ENCODE measurements around the gene UGT1A9. TPM values are rescaled to one million over a fixed set of nuclear protein-coding genes. Genes with fewer than 3 reads are reported as not detected.

Gene UGT1A9
- total RNA-seq, 1 experiment from 2014 or later: not detected

GRCh38 chr2:233780771-233781170, 109.1 kb downstream of the UGT1A9 start:
- Mint-ChIP-seq H3K36me3 (ENCODE audit: insufficient read depth, unreplicated experiment) (no peaks in the 10 kb centered on the region), H3K9me3 (ENCODE audit: unreplicated experiment) (peaks cover 24% of the 10 kb centered on the region), H3K4me1 (ENCODE audit: insufficient read depth, unreplicated experiment) (no peaks in the 10 kb centered on the region), H3K4me3 (ENCODE audit: unreplicated experiment) (no peak overlapping the region), H3K27ac (ENCODE audit: low read depth, unreplicated experiment) (no peak overlapping the region), H3K27me3 (ENCODE audit: insufficient read depth, unreplicated experiment) (no peaks in the 10 kb centered on the region)
- POLR2A ChIA-PET: interaction anchor here (0.7 kb wide), 1 partner anchor 252 kb away, joined by 3 read pairs; no protein-coding TSS in a partner anchor
- intact Hi-C loops (cut with micrococcal nuclease): no loop called here
- TF ChIP-seq, protein P1, sequence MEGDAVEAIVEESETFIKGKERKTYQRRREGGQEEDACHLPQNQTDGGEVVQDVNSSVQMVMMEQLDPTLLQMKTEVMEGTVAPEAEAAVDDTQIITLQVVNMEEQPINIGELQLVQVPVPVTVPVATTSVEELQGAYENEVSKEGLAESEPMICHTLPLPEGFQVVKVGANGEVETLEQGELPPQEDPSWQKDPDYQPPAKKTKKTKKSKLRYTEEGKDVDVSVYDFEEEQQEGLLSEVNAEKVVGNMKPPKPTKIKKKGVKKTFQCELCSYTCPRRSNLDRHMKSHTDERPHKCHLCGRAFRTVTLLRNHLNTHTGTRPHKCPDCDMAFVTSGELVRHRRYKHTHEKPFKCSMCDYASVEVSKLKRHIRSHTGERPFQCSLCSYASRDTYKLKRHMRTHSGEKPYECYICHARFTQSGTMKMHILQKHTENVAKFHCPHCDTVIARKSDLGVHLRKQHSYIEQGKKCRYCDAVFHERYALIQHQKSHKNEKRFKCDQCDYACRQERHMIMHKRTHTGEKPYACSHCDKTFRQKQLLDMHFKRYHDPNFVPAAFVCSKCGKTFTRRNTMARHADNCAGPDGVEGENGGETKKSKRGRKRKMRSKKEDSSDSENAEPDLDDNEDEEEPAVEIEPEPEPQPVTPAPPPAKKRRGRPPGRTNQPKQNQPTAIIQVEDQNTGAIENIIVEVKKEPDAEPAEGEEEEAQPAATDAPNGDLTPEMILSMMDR (IDR thresholded peaks at IDR 0.05; ENCODE audit: unreplicated experiment): no peak
- CTCF ChIA-PET: no interaction called here
- DNase-seq (ENCODE audit: unreplicated experiment): no peak
- no TSS peak for BruUV-seq (replicated peaks)

DNA sequence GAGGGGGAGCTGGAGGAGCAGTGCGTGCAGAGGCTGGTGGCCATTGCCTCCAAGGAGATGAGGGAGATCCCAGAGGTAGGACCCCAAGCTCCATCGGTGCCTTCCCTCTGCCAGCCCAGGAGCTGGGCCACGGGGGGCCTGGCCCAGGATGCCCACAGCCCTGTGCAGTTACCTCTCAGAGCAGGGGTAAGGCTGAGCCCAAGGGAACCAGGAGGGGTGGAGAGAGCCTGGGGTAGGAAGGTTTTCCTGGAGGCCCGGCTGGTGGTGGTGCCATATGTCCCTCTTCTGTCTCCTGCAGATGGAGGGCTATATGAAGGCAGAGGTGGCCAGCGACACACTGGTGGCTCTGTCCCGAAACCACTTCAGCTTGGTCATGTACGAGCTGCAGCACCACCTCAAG, 117.9 kb downstream of the UGT1A9 start:
- intact Hi-C loops (cut with micrococcal nuclease): no loop called here
- no peak overlapping the region for H3K4me3 Mint-ChIP-seq (ENCODE audit: unreplicated experiment)
- ChIA-PET POLR2A (no interaction called here), CTCF (no interaction called here)
- BruUV-seq (replicated peaks): no TSS peak
- no peaks in the 10 kb centered on the region for H3K36me3 Mint-ChIP-seq (ENCODE audit: insufficient read depth, unreplicated experiment)
- H3K27me3 Mint-ChIP-seq (ENCODE audit: insufficient read depth, unreplicated experiment): no peaks in the 10 kb centered on the region
- peaks cover 13% of the 10 kb centered on the region for H3K9me3 Mint-ChIP-seq (ENCODE audit: unreplicated experiment)
- H3K4me1 Mint-ChIP-seq (ENCODE audit: insufficient read depth, unreplicated experiment): no peaks in the 10 kb centered on the region
- TF ChIP-seq, protein P1 (IDR thresholded peaks at IDR 0.05; ENCODE audit: unreplicated experiment): no peak
- DNase-seq (ENCODE audit: unreplicated experiment): no peak
- H3K27ac Mint-ChIP-seq (ENCODE audit: low read depth, unreplicated experiment): no peak overlapping the region

GRCh38 chr2:233791151-233791882, 119.6 kb downstream of the UGT1A9 start:
- BruUV-seq (replicated peaks): no TSS peak
- TF ChIP-seq, protein P1 (IDR thresholded peaks at IDR 0.05; ENCODE audit: unreplicated experiment): no peak
- ChIA-PET CTCF (interaction anchor here (0.6 kb wide), 1 partner anchor 184 kb away, joined by 4 read pairs; no protein-coding TSS in a partner anchor), POLR2A (no interaction called here)
- H3K27me3 Mint-ChIP-seq (ENCODE audit: insufficient read depth, unreplicated experiment): no peaks in the 10 kb centered on the region
- peaks cover 6% of the 10 kb centered on the region for H3K9me3 Mint-ChIP-seq (ENCODE audit: unreplicated experiment)
- no peak overlapping the region for H3K27ac Mint-ChIP-seq (ENCODE audit: low read depth, unreplicated experiment)
- no peaks in the 10 kb centered on the region for H3K4me1 Mint-ChIP-seq (ENCODE audit: insufficient read depth, unreplicated experiment)
- intact Hi-C loops (cut with micrococcal nuclease): no loop called here
- DNase-seq (ENCODE audit: unreplicated experiment): no peak
- H3K4me3 Mint-ChIP-seq (ENCODE audit: unreplicated experiment): no peak overlapping the region
- no peaks in the 10 kb centered on the region for H3K36me3 Mint-ChIP-seq (ENCODE audit: insufficient read depth, unreplicated experiment)

DNA sequence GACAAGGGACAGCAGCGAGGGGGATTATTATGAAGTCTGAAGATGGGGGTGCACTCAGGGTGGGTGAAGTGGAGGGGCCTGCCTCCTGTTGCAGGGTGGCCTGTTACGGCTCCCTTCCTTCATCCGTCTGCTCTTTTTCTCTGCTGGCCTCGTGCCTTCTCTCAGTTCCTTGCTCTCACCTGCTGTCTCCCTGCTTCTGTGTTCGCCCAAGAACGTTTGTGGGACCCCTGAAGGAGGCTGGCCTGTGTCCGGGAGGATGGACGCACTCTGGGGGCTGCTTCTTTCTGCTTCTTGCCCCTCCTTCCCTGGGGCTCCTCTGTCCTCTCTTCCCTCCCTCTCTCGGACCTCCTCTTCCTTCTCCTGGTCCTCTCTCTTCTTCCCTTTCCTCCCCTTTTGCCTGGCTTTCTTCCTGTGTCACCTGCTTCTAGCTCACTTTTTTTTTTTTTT, 120.2 kb downstream of the UGT1A9 start:
- DNase-seq (ENCODE audit: unreplicated experiment): no peak
- Mint-ChIP-seq H3K27ac (ENCODE audit: low read depth, unreplicated experiment) (no peak overlapping the region), H3K4me1 (ENCODE audit: insufficient read depth, unreplicated experiment) (no peaks in the 10 kb centered on the region), H3K27me3 (ENCODE audit: insufficient read depth, unreplicated experiment) (no peaks in the 10 kb centered on the region), H3K4me3 (ENCODE audit: unreplicated experiment) (no peak overlapping the region), H3K36me3 (ENCODE audit: insufficient read depth, unreplicated experiment) (no peaks in the 10 kb centered on the region), H3K9me3 (ENCODE audit: unreplicated experiment) (peaks cover 6% of the 10 kb centered on the region)
- TF ChIP-seq, protein P1 (IDR thresholded peaks at IDR 0.05; ENCODE audit: unreplicated experiment): no peak
- ChIA-PET CTCF (interaction anchor here (0.6 kb wide), 1 partner anchor 183 kb away, joined by 4 read pairs; no protein-coding TSS in a partner anchor), POLR2A (interaction anchor here (0.5 kb wide), 1 partner anchor 59 kb away, joined by 3 read pairs; no protein-coding TSS in a partner anchor)
- no TSS peak for BruUV-seq (replicated peaks)
- intact Hi-C loops (cut with micrococcal nuclease): no loop called here
